ENCODE data around the gene CD247.

Gene CD247

GRCh38 chr1:167503626-167504466, 14.5 kb downstream of the CD247 start:
- TF ChIP-seq CTCF (IDR thresholded peaks at IDR 0.05; ENCODE audit: low read depth, low read length, missing control alignments) = no peak
- no peak for DNase-seq (ENCODE audit: low read depth)
- no peak overlapping the region for H3K4me3 ChIP-seq (ENCODE audit: low read depth, low read length)

- no peak for TF ChIP-seq CTCF (IDR thresholded peaks at IDR 0.05; ENCODE audit: low read depth, low read length, missing control alignments)
Measured at GRCh38 chr1:167502719-167503462, 15.4 kb downstream of the CD247 start.

GRCh38 chr1:167502192-167502551, 16.2 kb downstream of the CD247 start:
- H3K4me3 ChIP-seq (ENCODE audit: low read depth, low read length) = no peak overlapping the region
- DNase-seq (ENCODE audit: low read depth) = no peak
- TF ChIP-seq CTCF (IDR thresholded peaks at IDR 0.05; ENCODE audit: low read depth, low read length, missing control alignments) = no peak

More at GRCh38 chr1:167502719-167503462, 15.4 kb downstream of the CD247 start:
- DNase-seq (ENCODE audit: low read depth) = no peak
- no peak overlapping the region for H3K4me3 ChIP-seq (ENCODE audit: low read depth, low read length)

GRCh38 chr1:167501515-167502191, 16.7 kb downstream of the CD247 start:
- no peak for DNase-seq (ENCODE audit: low read depth)
- no peak overlapping the region for H3K4me3 ChIP-seq (ENCODE audit: low read depth, low read length)
- no peak for TF ChIP-seq CTCF (IDR thresholded peaks at IDR 0.05; ENCODE audit: low read depth, low read length, missing control alignments)

GRCh38 chr1:167500283-167500860, 18.0 kb downstream of the CD247 start:
- no peak overlapping the region for H3K4me3 ChIP-seq (ENCODE audit: low read depth, low read length)

More at GRCh38 chr1:167500283-167500860, 18.0 kb downstream of the CD247 start:
- no peak for DNase-seq (ENCODE audit: low read depth)
- TF ChIP-seq CTCF (IDR thresholded peaks at IDR 0.05; ENCODE audit: low read depth, low read length, missing control alignments) = no peak
